ENCODE measurements around the gene WWC2.

The WWC2 gene

GRCh38 chr4:183360161-183360919 lies 261.3 kb downstream of the WWC2 start:
- Histone ChIP-seq H3K79me2 (ENCODE audit: insufficient read depth, low read length) (no peaks in the 10 kb centered on the region), H3K4me1 (ENCODE audit: insufficient read depth, low read length, poor library complexity, severe bottlenecking) (no peaks in the 10 kb centered on the region), H3K9me3 (ENCODE audit: insufficient read depth, low read depth, low read length) (no peaks in the 10 kb centered on the region), H3K9me2 (replicated peaks; ENCODE audit: low read depth, low read length) (no peaks in the 10 kb centered on the region), H3K27me3 (ENCODE audit: insufficient read depth, low read length, poor library complexity, severe bottlenecking) (no peaks in the 10 kb centered on the region), H3K36me3 (ENCODE audit: insufficient read depth, low read length) (no peaks in the 10 kb centered on the region), H3F3A (ENCODE audit: low read depth) (no peaks in the 10 kb centered on the region), H4K20me1 (ENCODE audit: insufficient read depth, low read length, poor library complexity, severe bottlenecking) (no peaks in the 10 kb centered on the region), H3K4me2 (ENCODE audit: low read depth, low read length, poor library complexity, severe bottlenecking) (no peak overlapping the region), H3K9ac (ENCODE audit: low read depth, low read length, poor library complexity, severe bottlenecking) (no peak overlapping the region), H3K4me3 (ENCODE audit: low read length, poor library complexity, severe bottlenecking) (no peak overlapping the region), H2AFZ (ENCODE audit: low read length) (no peak overlapping the region)
- TF ChIP-seq CTCF (conservative IDR thresholded peaks at IDR 0.05; ENCODE audit: low read length) (no peak), EZH2phosphoT487 (IDR thresholded peaks at IDR 0.05; ENCODE audit: borderline replicate concordance) (no peak)

GRCh38 chr4:183362036-183362435 lies 263.0 kb downstream of the WWC2 start:
- no peaks in the 10 kb centered on the region for H3K9me2 ChIP-seq (replicated peaks; ENCODE audit: low read depth, low read length)
- no peaks in the 10 kb centered on the region for H3K9me3 ChIP-seq (ENCODE audit: insufficient read depth, low read depth, low read length)
- TF ChIP-seq CTCF (conservative IDR thresholded peaks at IDR 0.05; ENCODE audit: low read length) (no peak), EZH2phosphoT487 (IDR thresholded peaks at IDR 0.05; ENCODE audit: borderline replicate concordance) (no peak)
- H3K9ac ChIP-seq (ENCODE audit: low read depth, low read length, poor library complexity, severe bottlenecking), result no peak overlapping the region
- H3K36me3 ChIP-seq (ENCODE audit: insufficient read depth, low read length), result no peaks in the 10 kb centered on the region
- H4K20me1 ChIP-seq (ENCODE audit: insufficient read depth, low read length, poor library complexity, severe bottlenecking), result no peaks in the 10 kb centered on the region
- H3F3A ChIP-seq (ENCODE audit: low read depth), result no peaks in the 10 kb centered on the region
- H3K27me3 ChIP-seq (ENCODE audit: insufficient read depth, low read length, poor library complexity, severe bottlenecking), result no peaks in the 10 kb centered on the region
- H2AFZ ChIP-seq (ENCODE audit: low read length), result no peak overlapping the region
- H3K4me3 ChIP-seq (ENCODE audit: low read length, poor library complexity, severe bottlenecking), result no peak overlapping the region
- H3K79me2 ChIP-seq (ENCODE audit: insufficient read depth, low read length), result no peaks in the 10 kb centered on the region
- no peak overlapping the region for H3K4me2 ChIP-seq (ENCODE audit: low read depth, low read length, poor library complexity, severe bottlenecking)
- H3K4me1 ChIP-seq (ENCODE audit: insufficient read depth, low read length, poor library complexity, severe bottlenecking), result no peaks in the 10 kb centered on the region

- H3K9me2 ChIP-seq (replicated peaks; ENCODE audit: low read depth, low read length), result no peaks in the 10 kb centered on the region
- H3K27me3 ChIP-seq (ENCODE audit: insufficient read depth, low read length, poor library complexity, severe bottlenecking), result no peaks in the 10 kb centered on the region
- H4K20me1 ChIP-seq (ENCODE audit: insufficient read depth, low read length, poor library complexity, severe bottlenecking), result no peaks in the 10 kb centered on the region
- peak; percentile 18; the same call in 1 of the 2 replicates for TF ChIP-seq CTCF (conservative IDR thresholded peaks at IDR 0.05; ENCODE audit: low read length)
- no peak for TF ChIP-seq EZH2phosphoT487 (IDR thresholded peaks at IDR 0.05; ENCODE audit: borderline replicate concordance)
- H3K4me2 ChIP-seq (ENCODE audit: low read depth, low read length, poor library complexity, severe bottlenecking), result no peak overlapping the region
- H3K9ac ChIP-seq (ENCODE audit: low read depth, low read length, poor library complexity, severe bottlenecking), result no peak overlapping the region
- H3K79me2 ChIP-seq (ENCODE audit: insufficient read depth, low read length), result no peaks in the 10 kb centered on the region
- no peak overlapping the region for H2AFZ ChIP-seq (ENCODE audit: low read length)
- H3K4me3 ChIP-seq (ENCODE audit: low read length, poor library complexity, severe bottlenecking), result no peak overlapping the region
- H3F3A ChIP-seq (ENCODE audit: low read depth), result no peaks in the 10 kb centered on the region
- no peaks in the 10 kb centered on the region for H3K9me3 ChIP-seq (ENCODE audit: insufficient read depth, low read depth, low read length)
- H3K4me1 ChIP-seq (ENCODE audit: insufficient read depth, low read length, poor library complexity, severe bottlenecking), result no peaks in the 10 kb centered on the region
- H3K36me3 ChIP-seq (ENCODE audit: insufficient read depth, low read length), result no peaks in the 10 kb centered on the region
Measured at GRCh38 chr4:183362916-183363542, 264.0 kb downstream of the WWC2 start.

Data from Loucy (cell line).